HepG2 (cell line): Measurements from ENCODE around the gene FAM83C. TPM values are rescaled to one million over a fixed set of nuclear protein-coding genes. Genes with fewer than 3 reads are reported as not detected.
A peak's percentile ranks its signal among the peaks of the same experiment; 100 is the strongest.

ENCODE experiments used
- ARNT ChIP-seq: fragments of 450-650 bp; IDR thresholded peaks from 2 replicates; pipeline ENCODE4 v1.6.1; 2017
- CHD4 ChIP-seq: fragments of 200-600 bp; sonication (generic); IDR thresholded peaks from 2 replicates; pipeline ENCODE4 v1.7.0; 2017; ENCODE audit warnings: mild to moderate bottlenecking, low read length, borderline replicate concordance
- FLYWCH1 ChIP-seq: sonication (generic); formaldehyde crosslinking; IDR thresholded peaks from 2 replicates; pipeline ENCODE4 v1.8.1; 2023; ENCODE audit warnings: mild to moderate bottlenecking, missing genetic modification reagents
- FOSL2 ChIP-seq: sonication (generic); formaldehyde crosslinking; IDR thresholded peaks from 2 replicates; pipeline ENCODE4 v1.4.0; 2020; ENCODE audit warnings: missing genetic modification reagents
- HNRNPLL ChIP-seq: fragments of 200-400 bp; formaldehyde crosslinking; IDR thresholded peaks from 2 replicates; pipeline ENCODE4 v1.6.1; 2017; ENCODE audit warnings: mild to moderate bottlenecking, low read depth, low read length; ENCODE audit not compliant: poor library complexity, severe bottlenecking
- HOXA7 ChIP-seq: sonication (generic); formaldehyde crosslinking; IDR thresholded peaks from 2 replicates; pipeline ENCODE4 v1.8.1; 2022; ENCODE audit warnings: mild to moderate bottlenecking, missing genetic modification reagents, moderate library complexity
- IRF2 ChIP-seq: IDR thresholded peaks from 2 replicates; pipeline ENCODE4 v1.6.1; 2018; ENCODE audit warnings: missing genetic modification reagents, missing compliant biosample characterization
- NFE2L1 ChIP-seq: sonication (generic); formaldehyde crosslinking; IDR thresholded peaks from 2 replicates; pipeline ENCODE4 v1.4.0; 2020; ENCODE audit warnings: missing genetic modification reagents, mild to moderate bottlenecking, borderline replicate concordance
- NFKB2 ChIP-seq: sonication (generic); formaldehyde crosslinking; IDR thresholded peaks from 2 replicates; pipeline ENCODE4 v1.4.0; 2020; ENCODE audit warnings: missing genetic modification reagents, borderline replicate concordance
- NKX3-1 ChIP-seq: sonication (generic); formaldehyde crosslinking; IDR thresholded peaks from 2 replicates; pipeline ENCODE4 v1.5.0; 2020; ENCODE audit warnings: missing genetic modification reagents
- SMARCE1 ChIP-seq: fragments of 450-650 bp; IDR thresholded peaks from 2 replicates; pipeline ENCODE4 v1.6.1; 2017; ENCODE audit warnings: borderline replicate concordance
- SNAPC2 ChIP-seq: sonication (generic); formaldehyde crosslinking; IDR thresholded peaks from 2 replicates; pipeline ENCODE4 v1.8.1; 2022; ENCODE audit warnings: mild to moderate bottlenecking, missing genetic modification reagents
- TBL1XR1 ChIP-seq: fragments of 150-350 bp; IDR thresholded peaks from 2 replicates; pipeline ENCODE4 v1.6.1; 2014; ENCODE audit warnings: borderline replicate concordance, low read length; ENCODE audit not compliant: partially characterized antibody
- TCF7L2 ChIP-seq: IDR thresholded peaks from 2 replicates; pipeline ENCODE4 v1.6.1; 2011; ENCODE audit warnings: mild to moderate bottlenecking, low read depth, low read length, moderate library complexity
- XRCC5 ChIP-seq: fragments of 200-400 bp; formaldehyde crosslinking; optimal IDR thresholded peaks from 2 replicates; pipeline ENCODE3; 2017; ENCODE audit warnings: mild to moderate bottlenecking, low read length
- YY1 ChIP-seq: IDR thresholded peaks from 2 replicates; pipeline ENCODE4 v1.6.1; 2011; ENCODE audit warnings: low read length, low read depth, moderate library complexity, mild to moderate bottlenecking; ENCODE audit not compliant: insufficient read depth, insufficient replicate concordance
- ZBTB1 ChIP-seq: sonication (generic); formaldehyde crosslinking; IDR thresholded peaks from 2 replicates; pipeline ENCODE4 v1.4.0; 2020; ENCODE audit warnings: missing genetic modification reagents, borderline replicate concordance
- ZNF414 ChIP-seq: sonication (generic); formaldehyde crosslinking; IDR thresholded peaks from 2 replicates; pipeline ENCODE4 v1.5.0; 2020; ENCODE audit warnings: missing genetic modification reagents
- ZNF513 ChIP-seq: sonication (generic); formaldehyde crosslinking; conservative IDR thresholded peaks from 2 replicates; pipeline ENCODE4 v1.5.0; 2020; ENCODE audit warnings: missing genetic modification reagents
- ZNF660 ChIP-seq: sonication (generic); formaldehyde crosslinking; IDR thresholded peaks from 2 replicates; pipeline ENCODE4 v1.5.1; 2020; ENCODE audit warnings: mild to moderate bottlenecking, low read depth, missing genetic modification reagents, borderline replicate concordance
- ZNF7 ChIP-seq: IDR thresholded peaks from 2 replicates; pipeline ENCODE4 v1.6.1; 2016; ENCODE audit warnings: missing biosample characterization, missing genetic modification reagents
- polyA plus RNA-seq, 8 experiments: library from polyadenylated mRNA; depleted of rRNA in 3 of 8; stranded (reverse) in 7 of 8; unstranded in 1 of 8; fragments of >200 nt; fragmentation: Illumina TruSeq in 4 of 8; extraction: Trizol in 4 of 8; gene quantifications; 2 replicates each; pipeline versions ENCODE4 v1.2.1 to v1.2.3, GENCODE V29; 2011 to 2016; ENCODE audit warnings: low read depth in 4 of 8, missing spikeins in 1 of 8, mixed read lengths in 1 of 8; ENCODE audit not compliant: insufficient read depth in 1 of 8
- total RNA-seq, 5 experiments: library from RNA; depleted of rRNA; stranded (reverse); fragments of >200 nt; fragmentation: Illumina TruSeq; extraction: Trizol; gene quantifications; 2 replicates each; pipeline ENCODE4 v1.2.3, GENCODE V29; 2016; ENCODE audit warnings: low read depth in 1 of 5
- TF ChIP-seq, protein P1 (sequence below): sonication (generic); formaldehyde crosslinking; IDR thresholded peaks from 2 replicates; pipeline ENCODE4 v1.5.0; 2020; ENCODE audit warnings: mild to moderate bottlenecking, missing genetic modification reagents
- TF ChIP-seq, protein P2 (sequence below): sonication (generic); formaldehyde crosslinking; conservative IDR thresholded peaks from 2 replicates; pipeline ENCODE4 v1.4.0; 2020; ENCODE audit warnings: missing genetic modification reagents

Gene FAM83C
- total and polyA plus RNA-seq, 2 of the 13 experiments (the other 11 are each of a cell fraction or from before 2014, with no cell fraction given): 0.04 TPM; not detected in 1

- no peak for TF ChIP-seq HOXA7 (CRISPR knock-in tag)
- TF ChIP-seq NFKB2 (CRISPR knock-in tag): no peak; the same call in 1 of the 2 replicates
- TF ChIP-seq ZNF660 (CRISPR knock-in tag): no peak
- peak; percentile 91 for TF ChIP-seq NKX3-1 (CRISPR knock-in tag)
- peak; percentile 90; the same call in 1 of the 2 replicates for TF ChIP-seq SNAPC2 (CRISPR knock-in tag)
- no peak for TF ChIP-seq YY1
- no peak for TF ChIP-seq HNRNPLL
- peak; percentile 21; the same call in 1 of the 2 replicates for TF ChIP-seq ZNF7 (CRISPR knock-in tag)
- TF ChIP-seq XRCC5: no peak
- TF ChIP-seq ARNT: no peak
- TF ChIP-seq ZNF513 (CRISPR knock-in tag): no peak
- peak; percentile 90; the same call in 1 of the 2 replicates for TF ChIP-seq CHD4
- peak; percentile 73 for TF ChIP-seq TBL1XR1
- TF ChIP-seq FOSL2 (CRISPR knock-in tag): peak; percentile 100
- TF ChIP-seq ZNF414 (CRISPR knock-in tag): 0 out of 2 replicates have a peak, but pooled peaks have one; percentile 28
- TF ChIP-seq, protein P1, sequence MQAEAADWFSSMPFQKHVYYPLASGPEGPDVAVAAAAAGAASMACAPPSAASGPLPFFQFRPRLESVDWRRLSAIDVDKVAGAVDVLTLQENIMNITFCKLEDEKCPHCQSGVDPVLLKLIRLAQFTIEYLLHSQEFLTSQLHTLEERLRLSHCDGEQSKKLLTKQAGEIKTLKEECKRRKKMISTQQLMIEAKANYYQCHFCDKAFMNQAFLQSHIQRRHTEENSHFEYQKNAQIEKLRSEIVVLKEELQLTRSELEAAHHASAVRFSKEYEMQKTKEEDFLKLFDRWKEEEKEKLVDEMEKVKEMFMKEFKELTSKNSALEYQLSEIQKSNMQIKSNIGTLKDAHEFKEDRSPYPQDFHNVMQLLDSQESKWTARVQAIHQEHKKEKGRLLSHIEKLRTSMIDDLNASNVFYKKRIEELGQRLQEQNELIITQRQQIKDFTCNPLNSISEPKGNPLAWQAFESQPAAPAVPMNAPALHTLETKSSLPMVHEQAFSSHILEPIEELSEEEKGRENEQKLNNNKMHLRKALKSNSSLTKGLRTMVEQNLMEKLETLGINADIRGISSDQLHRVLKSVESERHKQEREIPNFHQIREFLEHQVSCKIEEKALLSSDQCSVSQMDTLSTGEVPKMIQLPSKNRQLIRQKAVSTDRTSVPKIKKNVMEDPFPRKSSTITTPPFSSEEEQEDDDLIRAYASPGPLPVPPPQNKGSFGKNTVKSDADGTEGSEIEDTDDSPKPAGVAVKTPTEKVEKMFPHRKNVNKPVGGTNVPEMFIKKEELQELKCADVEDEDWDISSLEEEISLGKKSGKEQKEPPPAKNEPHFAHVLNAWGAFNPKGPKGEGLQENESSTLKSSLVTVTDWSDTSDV (CRISPR knock-in tag): no peak
- no peak for TF ChIP-seq NFE2L1 (CRISPR knock-in tag)
- TF ChIP-seq ZBTB1 (CRISPR knock-in tag): no peak
- TF ChIP-seq, protein P2, sequence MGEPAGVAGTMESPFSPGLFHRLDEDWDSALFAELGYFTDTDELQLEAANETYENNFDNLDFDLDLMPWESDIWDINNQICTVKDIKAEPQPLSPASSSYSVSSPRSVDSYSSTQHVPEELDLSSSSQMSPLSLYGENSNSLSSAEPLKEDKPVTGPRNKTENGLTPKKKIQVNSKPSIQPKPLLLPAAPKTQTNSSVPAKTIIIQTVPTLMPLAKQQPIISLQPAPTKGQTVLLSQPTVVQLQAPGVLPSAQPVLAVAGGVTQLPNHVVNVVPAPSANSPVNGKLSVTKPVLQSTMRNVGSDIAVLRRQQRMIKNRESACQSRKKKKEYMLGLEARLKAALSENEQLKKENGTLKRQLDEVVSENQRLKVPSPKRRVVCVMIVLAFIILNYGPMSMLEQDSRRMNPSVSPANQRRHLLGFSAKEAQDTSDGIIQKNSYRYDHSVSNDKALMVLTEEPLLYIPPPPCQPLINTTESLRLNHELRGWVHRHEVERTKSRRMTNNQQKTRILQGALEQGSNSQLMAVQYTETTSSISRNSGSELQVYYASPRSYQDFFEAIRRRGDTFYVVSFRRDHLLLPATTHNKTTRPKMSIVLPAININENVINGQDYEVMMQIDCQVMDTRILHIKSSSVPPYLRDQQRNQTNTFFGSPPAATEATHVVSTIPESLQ: peak; percentile 80
- peak; percentile 97 for TF ChIP-seq IRF2 (CRISPR knock-in tag)
- TF ChIP-seq SMARCE1: 0 out of 2 replicates have a peak, but pooled peaks have one; percentile 13
- no peak for TF ChIP-seq TCF7L2
- no peak; the same call in 1 of the 2 replicates for TF ChIP-seq FLYWCH1
Observed at GRCh38 chr20:35327074-35327976, 35.1 kb upstream of the FAM83C start (continued).
